Panc1 (cell line): Measurements from ENCODE around the gene DDAH2.

ENCODE experiments used
- CTCF ChIP-seq: fragments of 450-650 bp; IDR thresholded peaks from 2 replicates; pipeline ENCODE4 v1.5.1; 2017; ENCODE audit warnings: mild to moderate bottlenecking
- POLR2AphosphoS5 ChIP-seq: IDR thresholded peaks from 2 replicates; pipeline ENCODE4 v1.6.1; 2012; ENCODE audit warnings: mild to moderate bottlenecking, low read depth, low read length, moderate library complexity
- TF ChIP-seq, protein P1 (sequence below), 2 experiments: IDR thresholded peaks; 2 replicates each; pipeline ENCODE4 v1.6.1; 2011 to 2012; ENCODE audit warnings: low read depth in 2 of 2, control low read depth in 1 of 2, low read length in 1 of 2, mild to moderate bottlenecking in 1 of 2, moderate library complexity in 1 of 2; ENCODE audit not compliant: insufficient read depth in 1 of 2

DNA sequence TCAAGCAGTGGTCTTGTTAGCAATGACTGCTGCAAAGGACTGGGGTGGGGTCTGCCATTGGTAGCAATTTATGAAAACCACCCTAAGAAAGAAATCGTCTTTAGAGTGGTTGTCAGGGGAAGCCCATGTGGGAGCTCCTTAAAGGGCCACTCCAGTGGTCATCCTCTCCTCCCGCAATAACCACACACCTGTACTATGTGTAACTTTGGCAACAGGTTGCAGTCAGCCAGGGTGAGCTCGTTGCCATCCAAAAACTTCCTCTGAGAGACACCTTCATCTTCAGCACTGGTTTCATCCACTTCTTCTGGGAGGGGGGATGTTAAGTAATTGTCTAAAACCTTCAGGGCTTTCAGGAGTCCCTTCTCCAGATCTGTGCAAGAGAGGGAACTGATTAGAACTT is 2.9 kb upstream of the DDAH2 start:
- TF ChIP-seq CTCF (no peak), POLR2AphosphoS5 (no peak; the same call in 1 of the 2 replicates)
- TF ChIP-seq, protein P1, sequence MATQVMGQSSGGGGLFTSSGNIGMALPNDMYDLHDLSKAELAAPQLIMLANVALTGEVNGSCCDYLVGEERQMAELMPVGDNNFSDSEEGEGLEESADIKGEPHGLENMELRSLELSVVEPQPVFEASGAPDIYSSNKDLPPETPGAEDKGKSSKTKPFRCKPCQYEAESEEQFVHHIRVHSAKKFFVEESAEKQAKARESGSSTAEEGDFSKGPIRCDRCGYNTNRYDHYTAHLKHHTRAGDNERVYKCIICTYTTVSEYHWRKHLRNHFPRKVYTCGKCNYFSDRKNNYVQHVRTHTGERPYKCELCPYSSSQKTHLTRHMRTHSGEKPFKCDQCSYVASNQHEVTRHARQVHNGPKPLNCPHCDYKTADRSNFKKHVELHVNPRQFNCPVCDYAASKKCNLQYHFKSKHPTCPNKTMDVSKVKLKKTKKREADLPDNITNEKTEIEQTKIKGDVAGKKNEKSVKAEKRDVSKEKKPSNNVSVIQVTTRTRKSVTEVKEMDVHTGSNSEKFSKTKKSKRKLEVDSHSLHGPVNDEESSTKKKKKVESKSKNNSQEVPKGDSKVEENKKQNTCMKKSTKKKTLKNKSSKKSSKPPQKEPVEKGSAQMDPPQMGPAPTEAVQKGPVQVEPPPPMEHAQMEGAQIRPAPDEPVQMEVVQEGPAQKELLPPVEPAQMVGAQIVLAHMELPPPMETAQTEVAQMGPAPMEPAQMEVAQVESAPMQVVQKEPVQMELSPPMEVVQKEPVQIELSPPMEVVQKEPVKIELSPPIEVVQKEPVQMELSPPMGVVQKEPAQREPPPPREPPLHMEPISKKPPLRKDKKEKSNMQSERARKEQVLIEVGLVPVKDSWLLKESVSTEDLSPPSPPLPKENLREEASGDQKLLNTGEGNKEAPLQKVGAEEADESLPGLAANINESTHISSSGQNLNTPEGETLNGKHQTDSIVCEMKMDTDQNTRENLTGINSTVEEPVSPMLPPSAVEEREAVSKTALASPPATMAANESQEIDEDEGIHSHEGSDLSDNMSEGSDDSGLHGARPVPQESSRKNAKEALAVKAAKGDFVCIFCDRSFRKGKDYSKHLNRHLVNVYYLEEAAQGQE (IDR thresholded peaks at IDR 0.05; ENCODE audit: insufficient read depth in 1 of 2, low read depth in 2 of 2, low read length in 1 of 2): no peak
